ENCODE results near the gene HOXD9. TPM values are rescaled to one million over a fixed set of nuclear protein-coding genes. Genes with fewer than 3 reads are reported as not detected.

The HOXD9 gene
- total RNA-seq, 4 donors from 2014 or later, result 2.7 to 13.3 (median 7.5) TPM

DNA sequence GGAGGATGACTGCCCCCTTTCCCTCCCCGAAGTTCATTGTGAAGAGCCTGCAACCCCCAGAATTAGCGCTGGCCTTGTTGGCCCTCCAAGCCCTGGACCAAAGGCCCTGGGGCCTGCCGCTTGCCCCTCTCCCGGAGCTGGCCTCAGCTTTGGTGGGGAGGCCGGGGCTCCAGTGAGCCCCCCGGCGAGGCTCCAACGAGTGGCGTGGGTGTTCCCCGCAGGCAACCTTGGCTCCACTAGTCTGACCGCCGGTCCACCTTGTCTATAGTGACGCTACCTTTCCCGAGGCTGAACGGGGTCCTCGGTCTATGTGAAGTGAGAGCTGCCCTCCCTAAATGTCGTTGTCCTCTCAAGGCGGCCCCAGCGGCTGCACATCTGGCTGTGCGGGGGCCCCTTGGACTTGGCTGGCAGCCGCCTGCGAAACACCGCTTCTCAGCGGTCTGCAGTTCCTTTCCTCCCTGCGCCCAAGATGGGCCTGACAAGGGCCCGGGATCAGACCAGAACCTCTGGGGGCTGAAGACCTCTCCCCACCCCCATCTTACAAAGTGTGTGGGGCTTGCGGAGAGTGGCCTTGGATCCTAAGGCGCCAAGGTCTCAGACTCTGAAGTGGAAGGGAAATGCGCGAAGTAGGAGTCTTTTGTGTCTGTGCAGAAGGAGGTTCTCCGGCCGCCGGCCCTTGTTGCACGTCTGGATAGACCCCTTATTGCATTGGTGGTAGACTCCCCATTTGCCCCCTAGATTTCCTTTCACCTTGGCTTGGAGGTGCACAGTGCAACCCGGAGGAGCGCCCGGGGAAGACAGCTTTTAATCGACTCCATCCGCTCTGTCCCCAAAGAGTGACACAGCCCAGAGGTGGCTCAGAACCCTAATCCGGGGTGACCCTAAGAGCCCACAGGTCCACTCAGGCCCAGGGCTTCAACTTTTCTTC is 9.9 kb upstream of the HOXD9 start:
- no peak for DNase-seq
- Histone ChIP-seq H3K36me3 (no peaks in the 10 kb centered on the region), H3K4me1 (peaks cover 3 to 32% (median 7%) of the 10 kb centered on the region in 4 donors), H3K27ac (peak overlapping the region in 2 of 4 donors; percentile 37 to 69), H3K9me3 (no peaks in the 10 kb centered on the region), H3K27me3 (peaks cover 100% of the 10 kb centered on the region), H3K4me3 (peak overlapping the region in 1 of 4 donors; percentile 18)
- TF ChIP-seq EP300 (IDR thresholded peaks at IDR 0.05; ENCODE audit: low read depth), result no peak
- TF ChIP-seq POLR2AphosphoS5 (IDR thresholded peaks at IDR 0.05), result no peak
- TF ChIP-seq POLR2A (IDR thresholded peaks at IDR 0.05), result no peak
- TF ChIP-seq, protein P1, sequence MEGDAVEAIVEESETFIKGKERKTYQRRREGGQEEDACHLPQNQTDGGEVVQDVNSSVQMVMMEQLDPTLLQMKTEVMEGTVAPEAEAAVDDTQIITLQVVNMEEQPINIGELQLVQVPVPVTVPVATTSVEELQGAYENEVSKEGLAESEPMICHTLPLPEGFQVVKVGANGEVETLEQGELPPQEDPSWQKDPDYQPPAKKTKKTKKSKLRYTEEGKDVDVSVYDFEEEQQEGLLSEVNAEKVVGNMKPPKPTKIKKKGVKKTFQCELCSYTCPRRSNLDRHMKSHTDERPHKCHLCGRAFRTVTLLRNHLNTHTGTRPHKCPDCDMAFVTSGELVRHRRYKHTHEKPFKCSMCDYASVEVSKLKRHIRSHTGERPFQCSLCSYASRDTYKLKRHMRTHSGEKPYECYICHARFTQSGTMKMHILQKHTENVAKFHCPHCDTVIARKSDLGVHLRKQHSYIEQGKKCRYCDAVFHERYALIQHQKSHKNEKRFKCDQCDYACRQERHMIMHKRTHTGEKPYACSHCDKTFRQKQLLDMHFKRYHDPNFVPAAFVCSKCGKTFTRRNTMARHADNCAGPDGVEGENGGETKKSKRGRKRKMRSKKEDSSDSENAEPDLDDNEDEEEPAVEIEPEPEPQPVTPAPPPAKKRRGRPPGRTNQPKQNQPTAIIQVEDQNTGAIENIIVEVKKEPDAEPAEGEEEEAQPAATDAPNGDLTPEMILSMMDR (IDR thresholded peaks at IDR 0.05), result no peak
- intact Hi-C loops (cut with DNase I; ENCODE audit: low total_unique reads) (no loop called here), in situ Hi-C loops (cut with MboI; ENCODE audit: low pct_ligation_motif_present in 1 of 4, low pct_unique_long_range_greater_than_20kb in 1 of 4, low sequenced_read_pairs in 3 of 4) (loop anchor here in 3 of 4 donors (25.0 kb wide), 2 partner anchors 700 to 1025 kb away; no protein-coding TSS in a partner anchor)
- WGBS, 2 donors (ENCODE audit: low coverage in 1 of 2), result 48 to 100% methylated on average over 1 to 40 of the region's 40 CpGs

- no peak for DNase-seq
- 25 to 30% methylated on average over 7 to 26 of the region's 26 CpGs for WGBS, 2 donors (ENCODE audit: low coverage in 1 of 2)
- H3K27me3 ChIP-seq, result peaks cover 100% of the 10 kb centered on the region
- H3K4me1 ChIP-seq, result peaks cover 0 to 15% (median 3%) of the 10 kb centered on the region in 4 donors
- no peaks in the 10 kb centered on the region for H3K9me3 ChIP-seq
- in situ Hi-C loops (cut with MboI; ENCODE audit: low pct_ligation_motif_present in 1 of 4, low pct_unique_long_range_greater_than_20kb in 1 of 4, low sequenced_read_pairs in 3 of 4), result loop anchor here in 3 of 4 donors (25.0 kb wide), 2 partner anchors 698 to 1023 kb away; no protein-coding TSS in a partner anchor
- TF ChIP-seq POLR2A (IDR thresholded peaks at IDR 0.05) (no peak), POLR2AphosphoS5 (IDR thresholded peaks at IDR 0.05) (no peak)
- H3K36me3 ChIP-seq, result no peaks in the 10 kb centered on the region
- peak overlapping the region in 3 of 4 donors; percentile 17 to 70 (median 45) for H3K27ac ChIP-seq
- H3K4me3 ChIP-seq, result no peak overlapping the region
- intact Hi-C loops (cut with DNase I; ENCODE audit: low total_unique reads), result no loop called here
Observed at GRCh38 chr2:176114120-176114929, 8.2 kb upstream of the HOXD9 start.

DNA sequence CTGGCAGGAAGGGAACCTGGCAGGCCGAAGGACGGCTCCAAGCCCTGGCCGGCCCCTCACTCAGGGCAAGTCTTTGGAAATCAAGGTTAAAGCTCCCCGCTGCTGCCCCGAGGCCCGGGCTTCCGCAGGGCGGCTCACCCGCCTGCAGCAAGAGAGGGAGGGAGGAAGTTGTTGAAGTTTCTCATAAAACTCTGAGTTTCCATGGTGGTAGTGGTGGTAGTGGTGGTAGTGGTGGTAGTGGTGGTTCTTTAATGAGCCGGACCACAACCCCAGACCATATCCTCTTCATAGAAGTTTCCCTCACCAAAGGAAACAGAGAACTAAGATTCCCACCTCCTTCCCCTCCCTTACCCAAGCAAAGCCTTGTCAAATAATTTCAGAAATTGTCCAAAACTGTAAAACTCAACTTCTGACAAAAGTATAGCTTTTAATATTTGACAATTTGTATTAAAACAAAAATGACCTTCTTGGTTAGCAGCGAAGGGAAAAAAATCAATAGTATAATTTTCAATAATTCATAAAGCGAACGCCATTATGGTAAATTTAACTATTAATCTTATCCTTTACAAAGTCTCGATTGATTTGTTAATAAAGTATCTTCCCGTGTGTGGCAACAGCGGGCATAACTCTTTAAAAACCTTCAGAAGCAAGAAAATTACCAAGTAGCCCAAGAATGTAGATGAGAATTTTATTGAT is 7.4 kb upstream of the HOXD9 start:
- H3K27ac ChIP-seq, result peak overlapping the region; percentile 24 to 70 (median 55)
- intact Hi-C loops (cut with DNase I; ENCODE audit: low total_unique reads), result no loop called here
- peaks cover 100% of the 10 kb centered on the region for H3K27me3 ChIP-seq
- TF ChIP-seq, protein P1 (IDR thresholded peaks at IDR 0.05), result no peak
- TF ChIP-seq POLR2A (IDR thresholded peaks at IDR 0.05), result no peak
- no peak for TF ChIP-seq POLR2AphosphoS5 (IDR thresholded peaks at IDR 0.05)
- no peak for TF ChIP-seq EP300 (IDR thresholded peaks at IDR 0.05; ENCODE audit: low read depth)
- no peaks in the 10 kb centered on the region for H3K9me3 ChIP-seq
- in situ Hi-C loops (cut with MboI; ENCODE audit: low pct_ligation_motif_present in 1 of 4, low pct_unique_long_range_greater_than_20kb in 1 of 4, low sequenced_read_pairs in 3 of 4), result loop anchor here in 3 of 4 donors (25.0 kb wide), 2 partner anchors 697 to 1022 kb away; no protein-coding TSS in a partner anchor
- H3K4me3 ChIP-seq, result no peak overlapping the region
- no peaks in the 10 kb centered on the region for H3K36me3 ChIP-seq
- peaks cover 0 to 15% (median 3%) of the 10 kb centered on the region in 4 donors for H3K4me1 ChIP-seq
- 26 to 42% methylated on average over 10 to 16 of the region's 16 CpGs for WGBS, 2 donors (ENCODE audit: low coverage in 1 of 2)
- no peak for DNase-seq

All from transverse colon (tissue), 4 donors.